ENCODE measurements around the gene NTRK3. TPM values are rescaled to one million over a fixed set of nuclear protein-coding genes. Genes with fewer than 3 reads are reported as not detected.

Gene NTRK3
- total and polyA plus RNA-seq, 5 donors: 2.6 to 5.5 (median 3.6) TPM

- no peak overlapping the region for H3K27ac ChIP-seq (ENCODE audit: low read length)
- ATAC-seq (no peak), DNase-seq (no peak)
- 83% methylated on average over 6 of the region's 6 CpGs for WGBS
- no peaks in the 10 kb centered on the region for H3K9me3 ChIP-seq (ENCODE audit: control insufficient read depth, low read length)
- intact Hi-C loops (cut with DNase I): no loop called here
- H3K4me3 ChIP-seq (ENCODE audit: low read length): no peak overlapping the region
- H3K27me3 ChIP-seq (ENCODE audit: control insufficient read depth, insufficient read depth): no peaks in the 10 kb centered on the region
- H3K4me1 ChIP-seq (ENCODE audit: control insufficient read depth, insufficient read depth, low read length): peaks cover 9% of the 10 kb centered on the region
Observed at GRCh38 chr15:87942316-87942715, 314.2 kb downstream of the NTRK3 start.

- peaks cover 9% of the 10 kb centered on the region for H3K4me1 ChIP-seq (ENCODE audit: control insufficient read depth, insufficient read depth, low read length)
- intact Hi-C loops (cut with DNase I): no loop called here
- no peak for ATAC-seq
- DNase-seq: no peak
- no peaks in the 10 kb centered on the region for H3K9me3 ChIP-seq (ENCODE audit: control insufficient read depth, low read length)
- H3K4me3 ChIP-seq (ENCODE audit: low read length): no peak overlapping the region
- 79% methylated on average over 5 of the region's 5 CpGs for WGBS
- no peak overlapping the region for H3K27ac ChIP-seq (ENCODE audit: low read length)
- H3K27me3 ChIP-seq (ENCODE audit: control insufficient read depth, insufficient read depth): no peaks in the 10 kb centered on the region
Observed at GRCh38 chr15:87941606-87942005, 314.9 kb downstream of the NTRK3 start.

- Histone ChIP-seq H3K4me1 (ENCODE audit: control insufficient read depth, insufficient read depth, low read length) (peaks cover 9% of the 10 kb centered on the region), H3K27me3 (ENCODE audit: control insufficient read depth, insufficient read depth) (no peaks in the 10 kb centered on the region), H3K4me3 (ENCODE audit: low read length) (no peak overlapping the region), H3K27ac (ENCODE audit: low read length) (no peak overlapping the region), H3K9me3 (ENCODE audit: control insufficient read depth, low read length) (no peaks in the 10 kb centered on the region)
- 58% methylated on average over 2 of the region's 2 CpGs for WGBS
- DNase-seq (no peak), ATAC-seq (no peak)
- intact Hi-C loops (cut with DNase I): no loop called here
Observed at GRCh38 chr15:87940768-87941167, 315.8 kb downstream of the NTRK3 start.

GRCh38 chr15:87939848-87940457 is 316.6 kb downstream of the NTRK3 start:
- Histone ChIP-seq H3K9me3 (ENCODE audit: control insufficient read depth, low read length) (no peaks in the 10 kb centered on the region), H3K27me3 (ENCODE audit: control insufficient read depth, insufficient read depth) (no peaks in the 10 kb centered on the region), H3K27ac (ENCODE audit: low read length) (no peak overlapping the region), H3K4me1 (ENCODE audit: control insufficient read depth, insufficient read depth, low read length) (peaks cover 9% of the 10 kb centered on the region), H3K4me3 (ENCODE audit: low read length) (no peak overlapping the region)
- no peak for DNase-seq
- intact Hi-C loops (cut with DNase I): no loop called here
- ATAC-seq: peak; percentile 40 to 58
- 32% methylated on average over 2 of the region's 2 CpGs for WGBS

GRCh38 chr15:87938031-87938430 is 318.5 kb downstream of the NTRK3 start:
- intact Hi-C loops (cut with DNase I): no loop called here
- H3K4me3 ChIP-seq (ENCODE audit: low read length): no peak overlapping the region
- 75% methylated on average over 1 of the region's 1 CpG for WGBS
- peaks cover 9% of the 10 kb centered on the region for H3K4me1 ChIP-seq (ENCODE audit: control insufficient read depth, insufficient read depth, low read length)
- H3K9me3 ChIP-seq (ENCODE audit: control insufficient read depth, low read length): no peaks in the 10 kb centered on the region
- no peaks in the 10 kb centered on the region for H3K27me3 ChIP-seq (ENCODE audit: control insufficient read depth, insufficient read depth)
- ATAC-seq (no peak), DNase-seq (no peak)
- H3K27ac ChIP-seq (ENCODE audit: low read length): no peak overlapping the region

GRCh38 chr15:87935583-87935982 is 321.0 kb downstream of the NTRK3 start:
- H3K27ac ChIP-seq (ENCODE audit: low read length): no peak overlapping the region
- H3K4me3 ChIP-seq (ENCODE audit: low read length): no peak overlapping the region
- intact Hi-C loops (cut with DNase I): no loop called here
- H3K4me1 ChIP-seq (ENCODE audit: control insufficient read depth, insufficient read depth, low read length): peaks cover 8% of the 10 kb centered on the region
- DNase-seq: no peak
- ATAC-seq: no peak
- H3K9me3 ChIP-seq (ENCODE audit: control insufficient read depth, low read length): no peaks in the 10 kb centered on the region
- no peaks in the 10 kb centered on the region for H3K27me3 ChIP-seq (ENCODE audit: control insufficient read depth, insufficient read depth)
- 38% methylated on average over 2 of the region's 2 CpGs for WGBS

GRCh38 chr15:87931584-87931983 is 325.0 kb downstream of the NTRK3 start:
- WGBS: 86% methylated on average over 2 of the region's 2 CpGs
- Histone ChIP-seq H3K4me3 (ENCODE audit: low read length) (no peak overlapping the region), H3K9me3 (ENCODE audit: control insufficient read depth, low read length) (no peaks in the 10 kb centered on the region), H3K27ac (ENCODE audit: low read length) (no peak overlapping the region), H3K27me3 (ENCODE audit: control insufficient read depth, insufficient read depth) (no peaks in the 10 kb centered on the region), H3K4me1 (ENCODE audit: control insufficient read depth, insufficient read depth, low read length) (no peaks in the 10 kb centered on the region)
- ATAC-seq (no peak), DNase-seq (no peak)
- intact Hi-C loops (cut with DNase I): no loop called here

GRCh38 chr15:87930457-87930856 is 326.1 kb downstream of the NTRK3 start:
- Histone ChIP-seq H3K9me3 (ENCODE audit: control insufficient read depth, low read length) (no peaks in the 10 kb centered on the region), H3K27me3 (ENCODE audit: control insufficient read depth, insufficient read depth) (no peaks in the 10 kb centered on the region), H3K27ac (ENCODE audit: low read length) (no peak overlapping the region), H3K4me1 (ENCODE audit: control insufficient read depth, insufficient read depth, low read length) (no peaks in the 10 kb centered on the region), H3K4me3 (ENCODE audit: low read length) (no peak overlapping the region)
- WGBS: 76% methylated on average over 5 of the region's 5 CpGs
- intact Hi-C loops (cut with DNase I): no loop called here
- ATAC-seq: no peak
- no peak for DNase-seq

- H3K9me3 ChIP-seq (ENCODE audit: control insufficient read depth, low read length): no peaks in the 10 kb centered on the region
- WGBS: 87% methylated on average over 2 of the region's 2 CpGs
- no peaks in the 10 kb centered on the region for H3K27me3 ChIP-seq (ENCODE audit: control insufficient read depth, insufficient read depth)
- H3K27ac ChIP-seq (ENCODE audit: low read length): no peak overlapping the region
- no peak for ATAC-seq
- H3K4me3 ChIP-seq (ENCODE audit: low read length): no peak overlapping the region
- no peak for DNase-seq
- intact Hi-C loops (cut with DNase I): no loop called here
- H3K4me1 ChIP-seq (ENCODE audit: control insufficient read depth, insufficient read depth, low read length): no peaks in the 10 kb centered on the region
Observed at GRCh38 chr15:87929841-87930240, 326.7 kb downstream of the NTRK3 start.

GRCh38 chr15:87924433-87924832 is 332.1 kb downstream of the NTRK3 start:
- Histone ChIP-seq H3K9me3 (ENCODE audit: control insufficient read depth, low read length) (no peaks in the 10 kb centered on the region), H3K4me1 (ENCODE audit: control insufficient read depth, insufficient read depth, low read length) (no peaks in the 10 kb centered on the region), H3K27ac (ENCODE audit: low read length) (no peak overlapping the region), H3K27me3 (ENCODE audit: control insufficient read depth, insufficient read depth) (no peaks in the 10 kb centered on the region), H3K4me3 (ENCODE audit: low read length) (no peak overlapping the region)
- ATAC-seq (no peak), DNase-seq (no peak)
- intact Hi-C loops (cut with DNase I): no loop called here
- 31% methylated on average over 1 of the region's 1 CpG for WGBS

GRCh38 chr15:87919064-87919463 is 337.5 kb downstream of the NTRK3 start:
- H3K4me3 ChIP-seq (ENCODE audit: low read length): no peak overlapping the region
- H3K9me3 ChIP-seq (ENCODE audit: control insufficient read depth, low read length): no peaks in the 10 kb centered on the region
- DNase-seq (no peak), ATAC-seq (no peak)
- H3K4me1 ChIP-seq (ENCODE audit: control insufficient read depth, insufficient read depth, low read length): no peaks in the 10 kb centered on the region
- no peak overlapping the region for H3K27ac ChIP-seq (ENCODE audit: low read length)
- intact Hi-C loops (cut with DNase I): no loop called here
- H3K27me3 ChIP-seq (ENCODE audit: control insufficient read depth, insufficient read depth): no peaks in the 10 kb centered on the region
- WGBS: 90% methylated on average over 3 of the region's 3 CpGs

GRCh38 chr15:87917480-87917879 is 339.1 kb downstream of the NTRK3 start:
- DNase-seq (no peak), ATAC-seq (no peak)
- H3K4me3 ChIP-seq (ENCODE audit: low read length): no peak overlapping the region
- no peaks in the 10 kb centered on the region for H3K9me3 ChIP-seq (ENCODE audit: control insufficient read depth, low read length)
- intact Hi-C loops (cut with DNase I): no loop called here
- H3K27ac ChIP-seq (ENCODE audit: low read length): no peak overlapping the region
- no peaks in the 10 kb centered on the region for H3K4me1 ChIP-seq (ENCODE audit: control insufficient read depth, insufficient read depth, low read length)
- H3K27me3 ChIP-seq (ENCODE audit: control insufficient read depth, insufficient read depth): no peaks in the 10 kb centered on the region
- WGBS: 63% methylated on average over 2 of the region's 2 CpGs

Measured in right cardiac atrium (tissue), 5 donors.